ENCODE measurements around the gene CBY2. TPM values are rescaled to one million over a fixed set of nuclear protein-coding genes. Genes with fewer than 3 reads are reported as not detected.
"Not testable (repeated sequence)": the region's sequence is repeated elsewhere in the genome, so short reads cannot be mapped to it uniquely, and the experiment has no call there.

Gene CBY2
- total RNA-seq: not detected

DNA sequence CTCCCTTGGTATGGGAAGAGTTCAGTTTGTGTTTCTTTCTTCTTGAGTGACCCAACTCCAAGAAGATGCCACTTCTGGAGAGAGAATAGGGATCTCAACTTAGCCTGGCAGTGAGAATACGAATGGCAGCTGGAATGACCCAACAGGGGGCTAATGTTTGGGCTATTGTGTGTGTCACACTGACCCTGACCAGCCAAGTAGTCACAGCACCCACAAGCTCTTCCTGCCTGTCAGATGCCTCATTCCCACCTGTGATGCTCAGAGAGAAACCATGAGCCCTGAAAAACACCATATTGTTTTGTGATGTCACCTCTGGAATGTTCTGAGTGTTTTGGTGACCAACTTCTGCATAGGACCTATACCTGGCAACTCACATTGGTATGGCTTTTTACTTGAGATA lies at the start of gene CBY2:
Gene CBY2, plus strand, starts transcription at position 233 of the 400 bp plus-strand sequence. Its CDS starts 71 bp downstream, at position 304.
- no peaks in the 10 kb centered on the region for H3K36me3 ChIP-seq
- DNase-seq: no peak
- intact Hi-C loops (cut with DNase I): no loop called here
- no peaks in the 10 kb centered on the region for H3K27me3 ChIP-seq
- no peak within 1 kb of the TSS for H3K4me3 ChIP-seq
- H3K9me3 ChIP-seq: no peaks in the 10 kb centered on the region
- TF ChIP-seq, protein P1, sequence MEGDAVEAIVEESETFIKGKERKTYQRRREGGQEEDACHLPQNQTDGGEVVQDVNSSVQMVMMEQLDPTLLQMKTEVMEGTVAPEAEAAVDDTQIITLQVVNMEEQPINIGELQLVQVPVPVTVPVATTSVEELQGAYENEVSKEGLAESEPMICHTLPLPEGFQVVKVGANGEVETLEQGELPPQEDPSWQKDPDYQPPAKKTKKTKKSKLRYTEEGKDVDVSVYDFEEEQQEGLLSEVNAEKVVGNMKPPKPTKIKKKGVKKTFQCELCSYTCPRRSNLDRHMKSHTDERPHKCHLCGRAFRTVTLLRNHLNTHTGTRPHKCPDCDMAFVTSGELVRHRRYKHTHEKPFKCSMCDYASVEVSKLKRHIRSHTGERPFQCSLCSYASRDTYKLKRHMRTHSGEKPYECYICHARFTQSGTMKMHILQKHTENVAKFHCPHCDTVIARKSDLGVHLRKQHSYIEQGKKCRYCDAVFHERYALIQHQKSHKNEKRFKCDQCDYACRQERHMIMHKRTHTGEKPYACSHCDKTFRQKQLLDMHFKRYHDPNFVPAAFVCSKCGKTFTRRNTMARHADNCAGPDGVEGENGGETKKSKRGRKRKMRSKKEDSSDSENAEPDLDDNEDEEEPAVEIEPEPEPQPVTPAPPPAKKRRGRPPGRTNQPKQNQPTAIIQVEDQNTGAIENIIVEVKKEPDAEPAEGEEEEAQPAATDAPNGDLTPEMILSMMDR (IDR thresholded peaks at IDR 0.05): no peak
- no peak for TF ChIP-seq POLR2A (IDR thresholded peaks at IDR 0.05)
- 50 to 60% methylated on average over 1 of the region's 1 CpG for WGBS, 2 donors
- no peak within 1 kb of the TSS for H3K27ac ChIP-seq
- H3K4me1 ChIP-seq: peaks cover 0 to 9% (median 0%) of the 10 kb centered on the region in 3 donors

- WGBS, 2 donors: 78 to 79% methylated on average over 2 to 5 of the region's 5 CpGs
- H3K9me3 ChIP-seq: no peaks in the 10 kb centered on the region
- H3K4me1 ChIP-seq: no peaks in the 10 kb centered on the region
- intact Hi-C loops (cut with DNase I): no loop called here
- TF ChIP-seq POLR2A (IDR thresholded peaks at IDR 0.05): no peak
- TF ChIP-seq, protein P1 (IDR thresholded peaks at IDR 0.05): no peak
- no peak overlapping the region for H3K27ac ChIP-seq
- H3K27me3 ChIP-seq: no peaks in the 10 kb centered on the region
- no peak for DNase-seq
- no peak overlapping the region for H3K4me3 ChIP-seq
- no peaks in the 10 kb centered on the region for H3K36me3 ChIP-seq
Observed at GRCh38 chr13:45654633-45655349, 47.3 kb upstream of the CBY2 start.

- intact Hi-C loops (cut with DNase I): no loop called here
- Histone ChIP-seq H3K9me3 (no peaks in the 10 kb centered on the region), H3K4me3 (no peak overlapping the region), H3K36me3 (no peaks in the 10 kb centered on the region), H3K4me1 (no peaks in the 10 kb centered on the region), H3K27ac (no peak overlapping the region), H3K27me3 (no peaks in the 10 kb centered on the region)
- 36 to 47% methylated on average over 5 of the region's 5 CpGs for WGBS, 2 donors
- no peak for DNase-seq
- TF ChIP-seq POLR2A (IDR thresholded peaks at IDR 0.05): no peak
- TF ChIP-seq, protein P1 (IDR thresholded peaks at IDR 0.05): no peak
Observed at GRCh38 chr13:45658586-45659235, 43.4 kb upstream of the CBY2 start.

DNA sequence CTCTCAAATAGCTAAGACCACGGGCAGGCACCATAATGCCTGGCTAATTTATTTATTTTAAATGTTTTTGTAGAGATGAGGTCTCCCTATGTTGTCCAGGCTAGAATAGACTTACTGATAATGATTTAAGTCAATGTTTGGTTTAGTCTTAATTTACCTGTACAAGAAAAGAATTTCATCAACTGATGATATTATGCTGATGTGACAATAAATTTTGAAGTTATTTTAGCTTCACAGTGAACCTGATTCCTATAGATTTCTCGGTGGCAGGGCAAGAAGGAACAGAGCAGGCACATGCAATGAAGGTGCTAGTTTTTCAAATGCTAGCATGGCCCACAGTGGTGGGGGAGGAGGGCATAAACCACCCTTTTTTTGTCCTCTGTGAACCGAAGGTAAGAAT lies 42.6 kb upstream of the CBY2 start:
- Histone ChIP-seq H3K4me3 (no peak overlapping the region), H3K27me3 (no peaks in the 10 kb centered on the region), H3K9me3 (no peaks in the 10 kb centered on the region), H3K4me1 (no peaks in the 10 kb centered on the region), H3K27ac (no peak overlapping the region), H3K36me3 (no peaks in the 10 kb centered on the region)
- DNase-seq: no peak
- WGBS, 2 donors: 65 to 68% methylated on average over 3 of the region's 3 CpGs
- no peak for TF ChIP-seq POLR2A (IDR thresholded peaks at IDR 0.05)
- TF ChIP-seq, protein P1 (IDR thresholded peaks at IDR 0.05): no peak
- intact Hi-C loops (cut with DNase I): no loop called here

- H3K36me3 ChIP-seq; H3K4me3 ChIP-seq; DNase-seq; H3K27ac ChIP-seq; H3K27me3 ChIP-seq; H3K4me1 ChIP-seq; H3K9me3 ChIP-seq; intact Hi-C loops (cut with DNase I): not testable (repeated sequence)
- 13 to 22% methylated on average over 1 of the region's 1 CpG for WGBS, 2 donors
Observed at GRCh38 chr13:45660458-45660857, 41.7 kb upstream of the CBY2 start.

All from esophagus squamous epithelium (tissue), 5 donors.